Kidney (tissue), 14 donors: ENCODE data around the gene CNPY1. TPM values are rescaled to one million over a fixed set of nuclear protein-coding genes. Genes with fewer than 3 reads are reported as not detected.
A peak's percentile ranks its signal among the peaks of the same experiment; 100 is the strongest.

Source experiments
- DNase-seq, 5 donors: peaks; one replicate each; pipeline ENCODE4 v3.0.0-alpha.2; 2013 to 2020
- FAIRE-seq: peaks from 2 replicates; lab custom pipeline; 2012; peaks lifted over from hg19 to GRCh38; lab: Jason Lieb, UNC
- H3K27ac ChIP-seq, 2 donors: one replicate each; pipeline ENCODE4 v1.7.0; 2013; ENCODE audit warnings: low read depth in 2 of 2, low read length in 2 of 2, inconsistent platforms in 1 of 2
- H3K27me3 ChIP-seq: one replicate; pipeline ENCODE4 v1.7.1; 2013; ENCODE audit warnings: low read length, inconsistent platforms; ENCODE audit not compliant: control insufficient read depth, insufficient read depth
- H3K36me3 ChIP-seq, 3 donors: one replicate each; pipeline versions ENCODE4 v1.7.0 to v1.7.1; 2013; ENCODE audit warnings: low read length in 3 of 3, control low read depth in 1 of 3, inconsistent platforms in 1 of 3; ENCODE audit not compliant: insufficient read depth in 3 of 3, control insufficient read depth in 2 of 3
- H3K4me1 ChIP-seq, 3 donors: one replicate each; pipeline versions ENCODE4 v1.7.0 to v1.7.1; 2013; ENCODE audit warnings: low read length in 3 of 3, inconsistent platforms in 1 of 3, low read depth in 1 of 3; ENCODE audit not compliant: control insufficient read depth in 2 of 3, insufficient read depth in 2 of 3
- H3K4me3 ChIP-seq, 3 donors: one replicate each; pipeline versions ENCODE4 v1.7.0 to v1.8.1; 2013; ENCODE audit warnings: low read length in 3 of 3, control low read depth in 1 of 3, inconsistent platforms in 1 of 3
- H3K9ac ChIP-seq, 3 donors: one replicate each; pipeline versions ENCODE4 v1.7.0 to v1.7.1; 2013; ENCODE audit warnings: low read length in 3 of 3, control low read depth in 1 of 3, inconsistent platforms in 1 of 3
- H3K9me3 ChIP-seq, 3 donors: one replicate each; pipeline versions ENCODE4 v1.7.0 to v1.7.1; 2013; ENCODE audit warnings: low read length in 3 of 3, control low read depth in 1 of 3, inconsistent platforms in 1 of 3; ENCODE audit not compliant: control insufficient read depth in 2 of 3, insufficient read depth in 1 of 3
- intact Hi-C: fragments of 100-400 bp; cut with DNase I; formaldehyde crosslinking; loops from one replicate; pipeline ENCODE4 v1.11.1; 2022
- polyA plus RNA-seq: library from polyadenylated mRNA; stranded (reverse); fragments of 350-450 nt; fragmentation: Illumina TruSeq; extraction: RNeasy Lipid Tissue Mini Kit (QIAGEN cat#74804); gene quantifications from one replicate; pipeline ENCODE4 v1.2.3, GENCODE V29; 2014; ENCODE audit warnings: low read depth, low replicate concordance; ENCODE audit not compliant: insufficient read depth
- total RNA-seq: library from RNA; stranded (reverse); fragmentation: NEBNext Ultra II Directional; extraction: Animal tissue kit (Norgen Biotek cat#: 25700); gene quantifications from one replicate; pipeline ENCODE4 v1.2.1, GENCODE V29; 2021
- TF ChIP-seq, protein P1 (sequence below): IDR thresholded peaks from 3 replicates; pipeline ENCODE4 v1.5.1; 2012; ENCODE audit warnings: mild to moderate bottlenecking, moderate library complexity, borderline replicate concordance; ENCODE audit not compliant: insufficient read depth; ENCODE audit errors: extremely low read depth
- donor health status: control.
- donor health status: control.
- donor health status: control.
- donor health status: control.
- donor health status: control.
- donor health status: DM: yes; HTN: yes; CAD: no.
- donor health status: Normal renal cell carcinoma (clear cell type).

Gene CNPY1
- total and polyA plus RNA-seq, 2 donors from 2014 or later = not detected

DNA sequence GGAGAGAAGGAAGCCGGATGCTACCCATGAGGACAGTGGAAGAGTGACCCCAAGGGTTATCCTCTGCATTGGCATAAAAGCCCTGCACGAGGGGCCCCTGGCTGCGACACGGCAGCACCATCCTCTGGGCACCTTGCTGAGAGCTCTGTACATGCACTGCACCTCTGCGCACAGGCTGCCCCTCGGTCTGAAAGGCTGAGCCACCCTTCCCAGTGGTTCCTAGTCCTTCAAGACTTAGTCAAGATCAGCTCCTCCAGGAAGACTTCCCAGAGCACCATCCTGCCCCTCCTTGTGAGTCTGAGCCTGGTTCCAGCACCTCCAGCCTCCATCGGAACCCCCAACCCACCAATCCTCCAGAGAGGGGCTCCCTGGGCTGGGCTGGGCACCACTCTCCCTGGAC lies 37.9 kb upstream of the CNPY1 start:
- intact Hi-C loops = no loop called here
- no peak overlapping the region for H3K9ac ChIP-seq
- DNase-seq = peak in 1 of 5 donors; percentile 48
- no peaks in the 10 kb centered on the region for H3K9me3 ChIP-seq
- H3K27ac ChIP-seq = no peak overlapping the region
- TF ChIP-seq, protein P1, sequence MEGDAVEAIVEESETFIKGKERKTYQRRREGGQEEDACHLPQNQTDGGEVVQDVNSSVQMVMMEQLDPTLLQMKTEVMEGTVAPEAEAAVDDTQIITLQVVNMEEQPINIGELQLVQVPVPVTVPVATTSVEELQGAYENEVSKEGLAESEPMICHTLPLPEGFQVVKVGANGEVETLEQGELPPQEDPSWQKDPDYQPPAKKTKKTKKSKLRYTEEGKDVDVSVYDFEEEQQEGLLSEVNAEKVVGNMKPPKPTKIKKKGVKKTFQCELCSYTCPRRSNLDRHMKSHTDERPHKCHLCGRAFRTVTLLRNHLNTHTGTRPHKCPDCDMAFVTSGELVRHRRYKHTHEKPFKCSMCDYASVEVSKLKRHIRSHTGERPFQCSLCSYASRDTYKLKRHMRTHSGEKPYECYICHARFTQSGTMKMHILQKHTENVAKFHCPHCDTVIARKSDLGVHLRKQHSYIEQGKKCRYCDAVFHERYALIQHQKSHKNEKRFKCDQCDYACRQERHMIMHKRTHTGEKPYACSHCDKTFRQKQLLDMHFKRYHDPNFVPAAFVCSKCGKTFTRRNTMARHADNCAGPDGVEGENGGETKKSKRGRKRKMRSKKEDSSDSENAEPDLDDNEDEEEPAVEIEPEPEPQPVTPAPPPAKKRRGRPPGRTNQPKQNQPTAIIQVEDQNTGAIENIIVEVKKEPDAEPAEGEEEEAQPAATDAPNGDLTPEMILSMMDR = no peak
- no peaks in the 10 kb centered on the region for H3K27me3 ChIP-seq
- FAIRE-seq = no peak
- no peaks in the 10 kb centered on the region for H3K4me1 ChIP-seq
- no peak overlapping the region for H3K4me3 ChIP-seq
- no peaks in the 10 kb centered on the region for H3K36me3 ChIP-seq

DNA sequence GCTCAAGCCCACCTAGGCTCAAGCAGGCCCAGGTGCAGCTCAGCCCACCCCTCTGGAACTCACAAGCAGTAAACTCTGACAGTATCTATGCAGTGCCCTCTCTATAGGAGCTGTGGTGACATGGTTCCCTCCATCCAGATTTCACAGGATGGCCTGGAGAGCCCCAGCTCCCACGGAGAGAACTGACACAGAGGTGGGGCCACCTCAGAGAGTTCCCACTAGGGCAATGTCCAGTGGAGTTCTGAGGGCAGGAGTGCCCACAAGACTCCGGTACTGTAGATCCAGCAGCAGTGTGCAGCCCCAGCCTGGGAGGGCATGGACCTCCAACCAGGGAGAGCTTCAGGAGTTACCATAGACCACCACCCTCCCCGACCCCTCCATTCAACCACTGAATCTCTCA lies 37.3 kb upstream of the CNPY1 start:
- Histone ChIP-seq H3K4me3 (no peak overlapping the region), H3K27me3 (no peaks in the 10 kb centered on the region), H3K36me3 (no peaks in the 10 kb centered on the region), H3K9ac (no peak overlapping the region), H3K27ac (no peak overlapping the region), H3K9me3 (no peaks in the 10 kb centered on the region), H3K4me1 (no peaks in the 10 kb centered on the region)
- intact Hi-C loops = no loop called here
- DNase-seq (peak in 1 of 5 donors; percentile 37), FAIRE-seq (no peak)
- TF ChIP-seq, protein P1 = no peak

DNA sequence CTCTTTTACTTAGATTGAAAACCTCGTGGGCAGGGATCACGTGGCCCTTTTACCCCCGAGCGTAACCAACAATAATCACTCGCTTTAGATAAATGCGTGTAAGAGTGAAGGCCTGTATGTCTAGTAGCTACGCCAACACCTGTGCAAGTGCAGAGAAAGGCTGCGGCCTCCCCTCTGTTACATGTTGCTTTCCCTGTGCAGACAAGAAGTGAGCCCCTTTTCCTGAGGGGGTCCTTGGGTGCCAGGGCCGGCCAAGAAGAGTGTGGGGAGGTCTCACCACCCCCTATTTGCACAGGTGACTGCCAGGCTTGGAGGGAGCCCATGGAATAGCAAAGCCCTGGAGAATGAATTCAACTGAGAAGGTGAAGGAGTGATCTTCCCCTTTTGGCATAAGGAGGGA lies 35.6 kb upstream of the CNPY1 start:
- no peak overlapping the region for H3K4me3 ChIP-seq
- FAIRE-seq = no peak
- peak in 1 of 5 donors; percentile 52 for DNase-seq
- TF ChIP-seq, protein P1 = no peak
- no peaks in the 10 kb centered on the region for H3K36me3 ChIP-seq
- no peak overlapping the region for H3K27ac ChIP-seq
- no peaks in the 10 kb centered on the region for H3K27me3 ChIP-seq
- no peaks in the 10 kb centered on the region for H3K9me3 ChIP-seq
- no peak overlapping the region for H3K9ac ChIP-seq
- intact Hi-C loops = no loop called here
- H3K4me1 ChIP-seq = no peaks in the 10 kb centered on the region
